Measurements from ENCODE around the gene SPATA4. TPM values are rescaled to one million over a fixed set of nuclear protein-coding genes. Genes with fewer than 3 reads are reported as not detected.

The SPATA4 gene
- total RNA-seq, 1 experiment from 2014 or later: not detected

DNA sequence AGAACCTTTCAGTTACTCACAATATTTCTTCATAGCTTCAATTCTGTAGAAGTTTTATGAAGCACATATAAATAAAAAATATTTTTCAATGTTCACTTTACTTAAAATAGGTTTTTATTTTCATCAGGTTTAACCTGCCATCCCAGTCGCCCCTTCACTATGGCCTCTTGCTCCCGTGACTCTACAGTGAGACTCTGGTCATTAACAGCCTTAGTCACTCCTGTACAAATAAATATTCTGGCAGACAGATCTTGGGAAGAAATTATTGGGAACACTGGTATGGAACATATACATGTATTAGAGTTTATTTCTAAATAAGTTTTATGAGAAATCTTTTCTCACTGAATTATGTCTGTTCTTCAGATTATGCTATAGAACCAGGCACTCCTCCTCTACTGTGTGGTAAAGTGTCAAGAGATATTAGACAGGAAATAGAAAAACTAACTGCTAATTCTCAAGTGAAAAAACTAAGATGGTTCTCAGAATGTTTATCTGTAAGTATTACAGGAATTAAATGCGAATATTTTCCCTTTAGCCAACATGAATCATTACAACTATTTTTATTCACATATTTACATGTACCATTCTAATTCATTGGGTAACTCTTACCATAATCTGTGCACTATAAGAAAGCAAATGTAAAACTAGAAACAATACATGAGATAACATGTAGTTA lies 45.6 kb downstream of the SPATA4 start:
- Histone ChIP-seq H4K91ac (ENCODE audit: insufficient read length, low read depth, low read length) (no peak overlapping the region), H2AK5ac (ENCODE audit: insufficient read length, low read length) (no peak overlapping the region), H2AFZ (ENCODE audit: low read length) (no peak overlapping the region), H4K20me1 (ENCODE audit: control insufficient read depth, insufficient read depth, insufficient read length) (no peaks in the 10 kb centered on the region), H3K4ac (ENCODE audit: low read depth, low read length) (no peak overlapping the region), H4K5ac (ENCODE audit: insufficient read length, low read depth, low read length) (no peak overlapping the region), H2BK120ac (ENCODE audit: low read depth, low read length, poor library complexity, severe bottlenecking) (no peak overlapping the region), H3K23ac (ENCODE audit: insufficient read length, low read depth, low read length) (no peak overlapping the region), H3K9ac (ENCODE audit: extremely low read depth, insufficient read length, low read length) (no peak overlapping the region), H3K79me1 (ENCODE audit: insufficient read depth, low read depth, low read length, poor library complexity, severe bottlenecking) (no peaks in the 10 kb centered on the region), H2BK12ac (ENCODE audit: insufficient read length, low read depth, low read length) (no peak overlapping the region), H2BK15ac (ENCODE audit: low read depth, low read length) (no peak overlapping the region), H3K18ac (ENCODE audit: insufficient read length, low read depth, low read length) (no peak overlapping the region), H3K4me1 (ENCODE audit: insufficient read depth, low read length) (no peaks in the 10 kb centered on the region), H3K9me3 (ENCODE audit: control insufficient read depth, low read depth, low read length) (no peaks in the 10 kb centered on the region), H3K14ac (ENCODE audit: insufficient read depth, low read length) (no peak overlapping the region), H3T11ph (ENCODE audit: low read length) (no peak overlapping the region), H4K8ac (replicated peaks; ENCODE audit: insufficient read length, low read depth, low read length) (no peak overlapping the region), H3K56ac (ENCODE audit: insufficient read length, low read depth, low read length) (no peak overlapping the region), H2BK20ac (ENCODE audit: low read depth, low read length, poor library complexity, severe bottlenecking) (no peak overlapping the region), H3K23me2 (ENCODE audit: insufficient read length, low read depth, low read length, poor library complexity, severe bottlenecking) (no peaks in the 10 kb centered on the region), H2BK5ac (ENCODE audit: insufficient read length, low read length) (no peak overlapping the region), H3K79me2 (ENCODE audit: insufficient read depth, low read length) (no peaks in the 10 kb centered on the region), H3K4me2 (ENCODE audit: insufficient read depth, insufficient read length, low read length) (no peak overlapping the region), H3K27me3 (ENCODE audit: insufficient read depth, low read length) (no peaks in the 10 kb centered on the region), H3K27ac (ENCODE audit: insufficient read length, low read depth, low read length) (no peak overlapping the region)
- Mint-ChIP-seq H3K4me1 (no peaks in the 10 kb centered on the region), H3K36me3 (ENCODE audit: insufficient read depth in 1 of 3, low read depth in 3 of 3) (no peaks in the 10 kb centered on the region), H3K27ac (no peak overlapping the region), H3K9me3 (no peaks in the 10 kb centered on the region), H3K27me3 (ENCODE audit: low read depth) (no peaks in the 10 kb centered on the region), H3K4me3 (no peak overlapping the region)
- TF ChIP-seq, protein P1, sequence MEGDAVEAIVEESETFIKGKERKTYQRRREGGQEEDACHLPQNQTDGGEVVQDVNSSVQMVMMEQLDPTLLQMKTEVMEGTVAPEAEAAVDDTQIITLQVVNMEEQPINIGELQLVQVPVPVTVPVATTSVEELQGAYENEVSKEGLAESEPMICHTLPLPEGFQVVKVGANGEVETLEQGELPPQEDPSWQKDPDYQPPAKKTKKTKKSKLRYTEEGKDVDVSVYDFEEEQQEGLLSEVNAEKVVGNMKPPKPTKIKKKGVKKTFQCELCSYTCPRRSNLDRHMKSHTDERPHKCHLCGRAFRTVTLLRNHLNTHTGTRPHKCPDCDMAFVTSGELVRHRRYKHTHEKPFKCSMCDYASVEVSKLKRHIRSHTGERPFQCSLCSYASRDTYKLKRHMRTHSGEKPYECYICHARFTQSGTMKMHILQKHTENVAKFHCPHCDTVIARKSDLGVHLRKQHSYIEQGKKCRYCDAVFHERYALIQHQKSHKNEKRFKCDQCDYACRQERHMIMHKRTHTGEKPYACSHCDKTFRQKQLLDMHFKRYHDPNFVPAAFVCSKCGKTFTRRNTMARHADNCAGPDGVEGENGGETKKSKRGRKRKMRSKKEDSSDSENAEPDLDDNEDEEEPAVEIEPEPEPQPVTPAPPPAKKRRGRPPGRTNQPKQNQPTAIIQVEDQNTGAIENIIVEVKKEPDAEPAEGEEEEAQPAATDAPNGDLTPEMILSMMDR (conservative IDR thresholded peaks at IDR 0.05): no peak
- no CpG with 5 or more reads among the region's 3 CpGs for WGBS (ENCODE audit: extremely low coverage, insufficient read length, low lambda C conversion rate)
- no peak for DNase-seq

Measured in H9 (cell line).